CD4-positive, alpha-beta T cell treated with Interleukin-6 for 4 hours (primary cell): ENCODE results near the gene MRGPRX3.
"Not testable (repeated sequence)": the region's sequence is repeated elsewhere in the genome, so short reads cannot be mapped to it uniquely, and the experiment has no call there.

Experiments used
- DNase-seq: peaks from one replicate; pipeline ENCODE4 v3.0.0-alpha.2; 2020; ENCODE audit warnings: mixed read lengths

MRGPRX3 gene

DNA sequence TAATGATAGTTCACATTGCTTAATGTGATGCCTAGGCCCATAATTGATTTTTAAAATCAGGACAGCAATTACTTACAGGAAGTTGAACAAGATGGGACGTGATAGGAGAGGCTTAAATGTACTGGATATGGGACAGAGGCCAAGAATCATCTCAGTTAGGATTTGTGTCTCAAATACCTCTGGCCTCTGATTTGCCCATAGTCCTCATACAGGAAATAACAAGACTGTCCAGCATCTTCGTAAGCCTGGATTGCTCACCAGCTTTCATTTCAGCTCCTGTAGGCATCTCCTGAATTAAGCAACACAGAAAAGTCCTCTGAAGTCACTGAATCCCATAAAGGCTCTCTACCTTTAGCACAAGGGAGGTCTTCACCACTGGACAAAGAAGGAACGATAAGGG is at the start of gene MRGPRX3:
Gene MRGPRX3 (plus strand): TSS at position 231 of the 400 bp plus-strand sequence. CDS start 4,632 bp downstream, outside the sequence.
- no peak for DNase-seq

- DNase-seq = no peak
These were observed 44.0 kb upstream of the MRGPRX3 start for GRCh38 chr11:18088366-18088765.

DNA sequence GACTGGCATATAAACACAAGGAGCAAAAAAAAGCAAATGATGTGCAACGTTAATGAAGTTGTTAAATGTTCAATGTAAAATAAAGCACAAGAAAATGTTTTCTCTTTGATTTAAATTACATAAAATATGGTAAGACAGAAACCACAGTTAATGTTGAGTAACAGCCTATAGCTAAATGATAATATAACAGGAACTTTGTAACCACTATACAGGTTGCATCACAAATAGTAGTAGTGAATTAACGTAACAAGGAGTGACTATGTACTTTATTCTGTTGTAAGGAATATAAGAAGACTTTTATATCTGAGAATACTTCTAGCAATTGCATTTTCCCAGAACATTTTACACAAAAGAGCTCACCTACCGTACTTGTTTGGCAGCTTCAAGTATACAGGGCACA is 43.4 kb upstream of the MRGPRX3 start:
- DNase-seq = no peak

- no peak for DNase-seq
These were observed 40.6 kb upstream of the MRGPRX3 start for GRCh38 chr11:18091731-18092130.

DNA sequence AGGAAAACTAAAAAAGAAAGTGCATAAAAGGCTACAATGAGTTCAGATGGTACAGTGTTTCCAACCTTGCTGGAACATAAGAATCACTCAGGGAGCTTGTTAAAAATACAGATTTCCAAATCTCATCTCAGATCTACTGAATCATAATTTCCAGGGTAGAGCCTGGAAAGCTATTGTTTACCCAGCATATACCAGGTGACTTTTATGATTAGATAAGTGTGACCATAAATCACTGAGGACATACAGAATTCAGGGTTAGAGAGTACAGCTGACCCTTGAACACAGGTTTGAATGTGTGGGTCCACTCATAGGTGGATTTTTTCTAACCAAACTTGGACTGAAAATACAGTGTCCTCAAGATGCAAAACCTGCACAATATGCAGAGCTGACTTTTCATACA is 38.4 kb upstream of the MRGPRX3 start:
- no peak for DNase-seq

DNA sequence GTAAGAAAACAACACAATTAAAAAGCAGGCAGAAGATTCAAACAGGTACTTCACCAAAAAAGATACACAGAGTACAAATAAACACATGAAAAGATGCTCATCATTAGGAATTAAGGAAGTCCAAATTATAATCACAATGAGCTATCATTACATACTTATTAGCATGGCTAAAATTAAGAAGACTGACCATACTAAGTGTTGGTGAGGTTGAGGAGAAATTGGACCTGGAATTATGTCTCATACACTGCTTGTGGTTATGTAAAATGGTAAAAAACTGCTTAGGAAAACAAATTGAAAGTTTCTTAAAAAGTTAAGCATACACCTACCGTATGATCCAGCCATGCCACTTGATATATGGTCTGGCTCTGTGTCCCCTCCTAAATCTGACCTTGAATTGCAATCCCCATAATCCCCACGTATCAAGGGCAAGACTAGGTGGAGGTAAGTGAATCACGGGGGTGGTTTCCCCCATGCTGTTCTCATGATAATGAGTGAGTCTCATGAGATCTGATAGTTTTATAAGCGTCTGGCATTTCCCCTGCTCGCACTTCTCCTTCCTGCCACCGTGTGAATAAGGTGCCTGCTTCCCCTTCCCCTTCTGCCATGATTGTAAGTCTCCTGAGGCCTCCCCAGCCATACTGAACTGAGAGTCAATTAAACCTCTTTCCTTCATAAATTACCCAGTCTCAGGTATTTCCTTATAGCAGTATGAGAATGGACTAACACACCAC is 31.3 kb upstream of the MRGPRX3 start:
- DNase-seq = no peak

DNA sequence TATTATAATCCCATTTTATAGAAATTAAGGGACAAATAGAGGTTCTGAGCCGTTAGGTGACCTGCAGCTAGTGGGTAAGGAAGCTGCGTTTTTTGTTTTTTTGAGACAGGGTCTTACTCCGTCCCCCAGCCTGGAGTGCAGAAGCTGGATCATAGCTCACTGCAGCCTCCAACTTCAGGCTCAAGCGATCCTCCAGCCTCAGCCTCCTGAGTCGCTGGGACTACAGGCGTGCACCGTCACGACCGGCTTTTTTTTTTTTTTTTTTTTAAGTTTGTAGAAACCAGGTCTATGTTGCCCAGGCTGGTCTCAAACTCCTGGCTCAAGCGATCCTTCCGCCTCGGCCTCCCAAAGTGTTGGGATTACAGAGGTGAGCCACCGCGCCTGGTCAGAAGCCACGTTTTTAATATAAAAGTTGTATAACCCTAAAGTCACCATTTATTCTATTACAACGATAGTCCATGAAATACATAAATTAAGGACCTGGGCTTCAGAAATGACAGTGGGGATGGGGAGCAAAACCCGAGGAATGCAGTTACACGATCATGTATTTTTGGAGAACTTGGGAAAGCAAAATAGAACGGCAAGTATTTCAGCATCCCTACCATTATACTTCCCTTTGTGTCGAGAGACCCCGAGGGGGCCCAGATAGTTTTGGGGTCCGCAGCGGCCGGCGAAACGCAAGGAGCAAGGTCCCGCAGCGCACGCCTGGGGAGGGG is 27.1 kb upstream of the MRGPRX3 start:
- no peak for DNase-seq

DNA sequence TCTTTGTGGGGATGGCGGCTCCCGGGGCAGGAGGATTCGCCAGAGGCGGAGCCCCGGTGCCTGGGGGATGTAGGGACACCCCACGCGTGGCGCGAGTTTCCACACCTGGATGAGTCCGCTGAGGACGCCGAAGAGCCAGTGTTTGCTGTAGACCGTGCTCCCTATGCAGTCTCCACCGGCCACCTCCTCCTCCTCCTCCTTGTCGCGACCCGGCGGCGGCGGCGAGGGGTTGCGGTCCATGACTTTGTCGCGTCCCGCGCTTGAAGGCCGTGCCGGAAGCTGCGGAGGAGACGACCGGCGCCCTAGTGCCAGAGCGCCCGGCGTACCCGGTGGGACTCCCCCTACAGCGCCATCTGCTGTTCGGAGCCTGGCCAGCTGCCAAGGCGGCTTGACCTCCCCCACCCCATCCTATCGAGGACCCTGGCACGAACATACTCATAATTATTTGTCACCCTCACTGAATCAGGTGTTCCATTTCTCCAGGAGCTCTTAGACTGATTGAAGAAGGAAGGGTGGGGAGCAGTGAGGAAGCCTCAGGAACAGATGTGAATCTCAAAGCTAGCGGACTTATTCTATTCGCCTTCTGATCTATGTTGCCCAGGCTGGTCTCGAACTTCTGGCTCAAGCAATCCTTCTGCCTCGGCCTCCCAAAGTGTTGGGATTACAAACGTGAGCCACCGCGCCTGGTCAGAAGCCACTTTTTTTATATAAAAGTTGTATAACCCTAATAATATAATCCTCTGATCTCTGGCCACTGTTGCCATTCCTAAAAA is 26.4 kb upstream of the MRGPRX3 start, which contains the start of gene SAAL1:
Gene SAAL1 (minus strand): TSS at position 281 of the 773 bp plus-strand sequence. CDS start 41 bp downstream, at position 240.
- peak; percentile 93 for DNase-seq

DNA sequence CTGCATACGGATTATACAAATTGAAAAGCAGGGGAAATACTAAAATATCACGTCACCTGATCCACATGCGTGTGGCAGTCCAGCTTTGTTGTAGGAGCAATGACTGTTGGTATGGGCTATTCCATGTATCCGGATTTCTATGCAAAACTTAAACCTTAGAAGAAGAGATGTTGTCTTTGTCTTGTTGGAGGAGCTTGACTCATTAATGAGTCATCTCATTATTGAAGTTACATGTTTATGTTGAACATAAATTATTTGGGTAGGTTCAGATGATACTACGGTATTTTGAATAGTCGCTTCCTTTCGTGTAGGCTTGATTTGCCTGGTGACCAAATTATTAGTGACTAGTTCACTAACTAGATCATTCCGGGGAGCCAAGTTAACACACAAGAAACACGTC is 25.7 kb upstream of the MRGPRX3 start:
- DNase-seq = no peak

DNA sequence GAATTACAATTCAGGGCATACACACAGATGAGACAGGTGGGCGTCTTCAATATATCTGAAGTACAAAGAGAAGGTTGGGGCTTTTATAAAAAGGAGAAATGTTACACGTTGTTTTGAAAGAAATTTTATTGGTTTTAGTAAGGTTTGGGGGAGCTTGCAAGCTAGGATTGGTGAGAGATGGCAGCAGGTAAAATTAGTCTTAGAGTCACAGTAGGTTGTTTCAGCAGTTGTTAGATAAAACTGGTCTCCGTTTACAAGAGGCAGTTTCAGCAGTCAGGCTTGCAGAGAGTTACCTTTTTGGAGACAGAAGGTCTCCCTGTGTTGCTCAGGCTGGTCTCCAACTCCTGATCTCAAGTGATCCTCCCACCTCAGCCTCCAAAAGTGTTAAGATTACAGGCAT is 24.1 kb upstream of the MRGPRX3 start:
- DNase-seq = no peak

- no peak for DNase-seq
These were observed 21.4 kb upstream of the MRGPRX3 start for GRCh38 chr11:18111005-18111404.

GRCh38 chr11:18115360-18116127 is 16.8 kb upstream of the MRGPRX3 start:
- DNase-seq = peak; percentile 72

DNA sequence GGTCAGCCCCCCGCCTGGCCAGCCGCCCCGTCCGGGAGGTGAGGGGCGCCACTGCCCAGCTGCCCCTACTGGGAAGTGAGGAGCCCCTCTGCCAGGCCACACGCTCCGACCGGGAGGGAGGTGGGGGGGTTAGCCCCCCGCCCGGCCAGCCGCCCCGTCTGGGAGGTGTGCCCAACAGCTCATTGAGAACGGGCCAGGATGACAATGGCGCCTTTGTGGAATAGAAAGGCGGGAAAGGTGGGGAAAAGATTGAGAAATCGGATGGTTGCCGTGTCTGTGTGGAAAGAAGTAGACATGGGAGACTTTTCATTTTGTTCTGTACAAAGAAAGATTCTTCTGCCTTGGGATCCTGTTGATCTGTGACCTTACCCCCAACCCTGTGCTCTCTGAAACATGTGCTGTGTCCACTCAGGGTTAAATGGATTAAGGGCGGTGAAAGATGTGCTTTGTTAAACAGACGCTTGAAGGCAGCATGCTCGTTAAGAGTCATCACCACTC is 11.0 kb upstream of the MRGPRX3 start:
- not testable (repeated sequence) for DNase-seq

DNA sequence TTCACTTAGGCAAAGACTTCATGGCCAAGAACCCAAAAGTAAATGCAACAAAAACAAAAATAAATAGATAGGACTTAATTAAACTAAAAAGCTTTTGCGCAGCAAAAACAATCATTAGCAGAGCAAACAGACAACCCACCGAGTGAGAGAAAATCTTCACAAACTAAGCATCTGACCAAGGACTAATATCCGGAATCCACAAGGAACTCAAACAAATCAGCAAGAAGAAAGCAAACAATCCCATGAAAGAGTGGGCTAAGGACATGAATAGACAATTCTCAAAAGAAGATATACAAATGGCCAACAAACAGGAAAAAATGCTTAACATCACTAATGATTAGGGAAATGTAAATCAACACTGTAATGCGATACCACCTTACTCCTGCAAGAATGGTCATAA is 1.3 kb upstream of the MRGPRX3 start:
- DNase-seq = not testable (repeated sequence)

DNA sequence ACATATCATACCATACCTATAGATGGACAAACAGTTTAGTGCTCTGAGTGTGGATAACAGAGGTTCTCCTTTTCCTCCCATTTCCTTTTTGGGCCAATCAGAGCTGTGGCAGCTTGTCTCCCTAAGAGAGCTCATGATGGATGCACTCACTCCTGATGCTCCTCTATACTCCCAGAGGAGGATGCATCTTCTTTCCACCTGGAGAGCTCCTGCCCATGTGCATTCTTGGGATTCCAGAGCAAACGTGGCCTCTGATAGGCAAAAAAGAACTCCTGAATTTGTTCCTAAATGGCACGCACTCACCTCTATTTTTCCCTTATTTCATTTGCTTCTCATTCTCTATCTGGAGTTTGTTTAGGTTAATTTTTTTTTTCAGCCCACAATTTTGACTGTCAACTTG is 2.9 kb downstream of the MRGPRX3 start:
- no peak for DNase-seq

DNA sequence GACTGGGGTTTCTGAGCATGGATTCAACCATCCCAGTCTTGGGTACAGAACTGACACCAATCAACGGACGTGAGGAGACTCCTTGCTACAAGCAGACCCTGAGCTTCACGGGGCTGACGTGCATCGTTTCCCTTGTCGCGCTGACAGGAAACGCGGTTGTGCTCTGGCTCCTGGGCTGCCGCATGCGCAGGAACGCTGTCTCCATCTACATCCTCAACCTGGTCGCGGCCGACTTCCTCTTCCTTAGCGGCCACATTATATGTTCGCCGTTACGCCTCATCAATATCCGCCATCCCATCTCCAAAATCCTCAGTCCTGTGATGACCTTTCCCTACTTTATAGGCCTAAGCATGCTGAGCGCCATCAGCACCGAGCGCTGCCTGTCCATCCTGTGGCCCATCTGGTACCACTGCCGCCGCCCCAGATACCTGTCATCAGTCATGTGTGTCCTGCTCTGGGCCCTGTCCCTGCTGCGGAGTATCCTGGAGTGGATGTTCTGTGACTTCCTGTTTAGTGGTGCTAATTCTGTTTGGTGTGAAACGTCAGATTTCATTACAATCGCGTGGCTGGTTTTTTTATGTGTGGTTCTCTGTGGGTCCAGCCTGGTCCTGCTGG is 4.9 kb downstream of the MRGPRX3 start:
- no peak for DNase-seq

- DNase-seq = no peak
These were observed 7.8 kb downstream of the MRGPRX3 start for GRCh38 chr11:18140145-18140544.

DNA sequence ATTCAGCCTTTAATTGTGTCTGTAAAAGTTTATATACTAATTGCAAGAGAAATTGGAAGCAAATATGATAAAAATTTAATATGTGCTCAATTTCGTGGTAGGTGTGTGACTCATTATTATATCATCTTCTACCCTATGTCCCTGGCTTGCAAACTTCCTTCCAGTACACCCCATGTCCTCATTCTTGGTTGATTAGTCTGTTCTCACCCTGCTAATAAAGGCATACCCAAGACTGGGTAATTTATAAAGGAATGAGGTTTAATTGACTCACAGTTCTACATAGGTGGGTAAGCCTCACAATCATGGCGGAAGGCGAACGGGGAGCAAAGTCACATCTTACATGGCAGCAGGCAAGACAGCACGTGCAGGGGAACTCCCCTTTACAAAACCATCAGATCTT is 11.9 kb downstream of the MRGPRX3 start:
- DNase-seq = no peak

- DNase-seq = no peak
These were observed 12.7 kb downstream of the MRGPRX3 start for GRCh38 chr11:18145025-18145424.

- no peak for DNase-seq
These were observed 13.5 kb downstream of the MRGPRX3 start for GRCh38 chr11:18145837-18146236.

DNA sequence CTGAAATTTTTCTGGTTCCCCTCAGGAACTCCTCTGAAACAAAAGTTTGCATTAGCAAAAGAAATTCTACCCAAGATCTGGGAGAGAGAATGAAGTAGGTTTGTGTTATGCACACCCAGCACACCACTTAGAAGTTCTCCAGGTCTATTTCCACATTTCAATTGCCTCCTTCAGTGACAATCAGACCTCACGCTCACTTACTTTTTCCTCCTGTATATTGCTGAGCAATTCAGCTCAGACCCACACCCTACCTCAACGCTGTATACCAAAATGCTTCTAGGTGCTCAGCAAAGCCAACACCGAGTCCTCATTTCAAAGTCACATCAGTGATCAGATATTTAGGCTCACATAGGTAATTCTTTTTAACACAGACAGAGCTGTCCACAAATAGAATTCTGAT is 19.2 kb downstream of the MRGPRX3 start:
- DNase-seq = no peak

DNA sequence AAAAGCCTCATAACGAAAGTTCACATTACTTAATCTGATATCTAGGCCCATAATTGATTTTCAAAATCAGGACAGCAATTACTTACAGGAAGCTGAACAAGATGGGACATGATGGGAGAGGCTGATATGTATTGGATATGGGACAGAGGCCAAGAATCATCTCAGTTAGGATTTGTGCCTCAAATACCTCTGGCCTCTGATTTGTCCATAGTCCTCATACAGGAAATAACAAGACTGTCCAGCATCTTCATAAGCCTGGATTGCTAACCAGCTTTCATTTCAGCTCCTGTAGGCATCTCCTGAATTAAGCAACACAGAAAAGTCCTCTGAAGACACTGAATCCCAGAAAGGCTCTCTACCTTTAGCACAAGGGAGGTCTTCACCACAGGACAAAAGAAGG is 36.0 kb downstream of the MRGPRX3 start:
- DNase-seq = no peak
